Adipose tissue (tissue), 3 donors: ENCODE data around the gene COQ4. TPM values are rescaled to one million over a fixed set of nuclear protein-coding genes. Genes with fewer than 3 reads are reported as not detected.
"Not testable (repeated sequence)": the region's sequence is repeated elsewhere in the genome, so short reads cannot be mapped to it uniquely, and the experiment has no call there.

Experiments
- H3K27ac ChIP-seq: one replicate; pipeline ENCODE4 v1.5.1; 2013; ENCODE audit warnings: low read depth, low read length
- WGBS, 3 donors: extraction: QIAGEN DNeasy Blood & Tissue Kit; methylation state at CpG; one replicate each; pipeline ENCODE4 v1.1.7; 2013; 5-methylcytosine and 5-hydroxymethylcytosine counted together
- polyA plus RNA-seq, 3 donors: library from polyadenylated mRNA; stranded (reverse); fragments of 200-250 nt; gene quantifications; one replicate each; pipeline ENCODE4 v1.2.3, GENCODE V29; 2013
- donor health status: healthy with polysubstance abuse.
- donor health status: Bipolar disorder and iron deficiency.
- donor health status: healthy.

The COQ4 gene
- polyA plus RNA-seq, 3 donors: 30.6 to 46.2 (median 42.0) TPM

DNA sequence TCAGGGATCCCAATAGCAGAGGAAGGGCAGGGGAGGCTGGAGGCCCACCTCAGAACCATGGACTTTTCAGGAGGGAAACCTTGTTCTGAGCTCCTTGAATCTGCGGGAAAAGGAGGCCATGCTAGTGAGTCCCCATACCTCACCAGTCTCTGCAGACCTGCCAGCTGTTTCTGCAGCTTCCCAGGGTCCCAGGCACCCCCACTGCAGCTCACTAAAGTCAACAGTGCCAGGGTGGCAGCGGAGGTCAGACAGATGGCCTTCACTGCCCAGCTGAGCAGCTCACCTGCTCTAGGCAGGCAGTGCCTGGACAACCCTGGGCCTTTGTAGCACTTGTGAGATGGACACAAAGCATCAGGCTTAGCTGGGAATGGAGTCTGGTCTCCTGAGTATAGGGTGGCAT is 13.3 kb downstream of the COQ4 start:
- WGBS, 3 donors: 60 to 91% (median 88%) methylated on average over 2 of the region's 2 CpGs

DNA sequence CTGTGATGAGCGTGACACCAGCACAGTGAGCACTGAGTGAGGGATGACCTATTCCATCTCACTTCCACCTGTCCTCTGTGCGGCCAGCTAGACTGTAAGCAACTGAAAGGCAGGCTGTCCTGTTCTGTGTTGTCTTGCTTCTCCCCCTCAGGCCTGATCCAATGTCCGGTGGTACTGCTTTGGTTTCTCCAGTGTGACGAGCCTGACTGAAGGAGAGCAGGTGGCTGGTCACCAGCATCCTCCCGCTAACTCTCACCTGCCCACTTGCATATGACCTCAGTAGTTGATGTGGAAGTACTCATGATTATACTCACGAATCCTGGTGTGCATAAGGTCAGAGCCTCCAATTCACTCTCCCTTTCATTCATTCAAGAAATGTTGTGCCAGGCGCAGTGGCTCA is 15.3 kb downstream of the COQ4 start:
- no peak overlapping the region for H3K27ac ChIP-seq
- 81 to 93% (median 91%) methylated on average over 7 of the region's 7 CpGs for WGBS, 3 donors

More for the DNA sequence above, 13.3 kb downstream of the COQ4 start:
- no peak overlapping the region for H3K27ac ChIP-seq

DNA sequence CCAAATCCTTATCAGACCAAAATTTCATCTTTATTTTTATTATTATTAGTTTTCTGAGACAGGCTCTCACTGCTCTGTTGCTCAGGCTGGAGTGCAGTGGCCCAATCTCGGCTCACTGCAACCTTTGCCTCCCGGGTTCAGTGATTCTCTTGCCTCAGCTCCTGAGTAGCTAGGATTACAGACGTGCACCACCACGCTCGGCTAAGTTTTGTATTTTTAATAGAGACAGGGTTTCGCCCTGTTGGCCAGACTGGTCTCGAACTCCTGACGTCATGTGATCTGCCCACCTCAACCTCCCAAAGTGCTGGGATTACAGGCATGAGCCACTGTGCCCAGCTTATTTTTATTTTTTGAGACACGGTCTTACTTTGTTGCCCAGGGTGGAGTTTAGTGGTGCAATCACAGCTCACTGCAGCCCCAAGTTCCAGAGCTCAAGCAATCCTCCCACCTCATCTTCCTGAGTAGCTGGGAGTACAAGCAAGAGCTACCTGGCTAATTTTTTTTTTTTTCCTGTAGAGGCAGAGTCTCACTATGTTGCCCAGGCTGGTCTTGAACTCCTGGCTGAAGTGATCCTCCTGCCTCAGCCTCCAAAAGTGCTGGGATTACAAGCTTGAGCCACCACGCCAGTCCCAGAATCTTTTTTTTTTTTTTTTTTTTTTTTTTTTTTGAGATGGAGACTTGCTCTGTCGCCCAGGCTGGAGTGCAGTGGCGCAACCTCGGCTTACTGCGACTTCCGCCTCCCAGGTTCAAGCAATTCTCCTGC is 16.4 kb downstream of the COQ4 start:
- WGBS, 3 donors: 80 to 93% (median 93%) methylated on average over 15 of the region's 15 CpGs
- not testable (repeated sequence) for H3K27ac ChIP-seq

DNA sequence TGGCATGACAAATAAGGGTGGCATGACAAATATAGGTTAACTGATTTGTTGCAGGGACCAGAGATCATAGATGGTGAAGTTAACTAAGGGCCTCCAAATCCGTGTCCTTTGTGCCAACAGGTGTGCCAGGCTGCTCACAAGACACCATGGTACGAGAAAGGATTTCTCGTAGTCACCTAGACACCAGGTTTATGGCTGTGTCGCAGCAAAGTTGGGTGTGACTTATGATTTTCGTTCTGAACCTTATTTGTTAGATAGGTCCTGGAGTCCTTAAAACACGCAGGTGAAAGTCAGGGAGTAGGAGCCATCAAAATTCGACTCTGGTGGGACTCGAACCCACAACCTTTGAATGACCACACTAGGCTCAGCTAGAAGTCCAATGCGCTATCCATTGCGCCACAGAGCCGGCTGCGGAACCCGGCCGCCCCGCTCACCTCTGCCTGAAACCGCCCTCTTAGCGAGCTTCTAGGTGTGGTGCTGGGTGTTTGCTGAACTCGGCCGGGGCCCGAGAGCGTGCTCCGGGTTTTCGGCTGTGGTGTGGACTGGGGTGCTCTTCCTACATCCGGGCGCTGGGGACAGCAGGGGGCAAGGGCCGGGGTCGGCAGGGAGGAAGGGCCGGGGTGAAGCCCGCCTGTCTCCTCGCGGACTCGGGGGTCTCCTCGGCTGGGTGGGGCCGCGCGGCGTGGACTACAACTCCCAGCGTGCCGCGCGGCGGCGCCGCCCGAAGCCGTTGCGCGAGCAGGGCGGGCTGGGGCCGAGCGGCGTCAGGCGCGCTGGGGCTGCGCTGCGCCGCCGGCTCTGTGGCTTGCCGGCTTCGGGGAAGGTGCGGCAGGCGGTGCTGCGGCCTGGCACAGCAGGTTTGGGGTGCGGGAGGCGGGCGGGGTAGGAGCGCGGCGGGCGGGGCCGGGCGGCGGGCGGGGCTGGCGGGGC is 17.4 kb downstream of the COQ4 start, which contains the start of gene SLC27A4:
SLC27A4 (plus strand) TSS at position 767 of the 930 bp plus-strand sequence. CDS start 2,606 bp downstream, outside the sequence.
- no peak within 1 kb of the TSS for H3K27ac ChIP-seq
- WGBS, 3 donors: 5 to 8% (median 7%) methylated on average over 47 to 74 of the region's 75 CpGs

DNA sequence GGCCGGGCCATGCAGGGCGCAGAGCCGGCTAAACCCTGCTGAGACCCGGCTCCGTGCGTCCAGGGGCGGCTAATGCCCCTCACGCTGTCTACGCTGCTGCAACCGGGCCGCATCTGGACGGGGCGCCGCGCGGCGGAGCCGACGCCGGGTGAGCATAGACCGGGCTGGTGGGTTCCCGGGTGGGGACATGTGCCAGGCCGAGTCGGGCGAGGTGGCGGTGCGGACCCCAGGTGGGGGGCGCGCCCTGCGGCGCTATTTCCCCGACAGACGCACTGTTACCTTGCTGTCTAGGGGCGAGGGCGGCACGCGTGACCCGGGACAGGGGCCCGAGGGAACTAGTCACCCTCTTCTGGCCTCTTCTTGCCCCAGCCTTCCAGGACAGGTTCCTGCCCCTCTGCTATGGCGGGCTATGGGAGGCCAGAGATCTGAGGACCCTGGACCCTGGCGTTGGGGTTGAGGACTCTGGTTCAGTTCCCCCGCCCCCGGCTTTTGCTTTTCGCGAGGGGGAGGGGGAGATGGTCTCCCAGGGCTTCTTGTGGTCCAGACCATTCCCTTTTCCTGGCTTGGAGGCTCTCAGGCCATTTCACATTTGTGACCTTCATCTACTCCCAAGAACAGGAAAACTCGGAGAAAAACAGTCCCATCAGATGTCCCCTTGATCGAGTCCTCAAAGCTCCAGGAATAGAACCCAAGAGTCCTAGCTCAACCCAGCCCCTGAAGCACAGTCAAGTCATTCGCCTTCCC is 18.2 kb downstream of the COQ4 start:
- no peak overlapping the region for H3K27ac ChIP-seq
- WGBS, 3 donors: 1 to 2% (median 2%) methylated on average over 34 to 48 of the region's 48 CpGs

- WGBS, 3 donors: 25 to 34% (median 33%) methylated on average over 11 to 13 of the region's 13 CpGs
- no peak overlapping the region for H3K27ac ChIP-seq
These were observed 18.8 kb downstream of the COQ4 start for GRCh38 chr9:128341435-128341849.

DNA sequence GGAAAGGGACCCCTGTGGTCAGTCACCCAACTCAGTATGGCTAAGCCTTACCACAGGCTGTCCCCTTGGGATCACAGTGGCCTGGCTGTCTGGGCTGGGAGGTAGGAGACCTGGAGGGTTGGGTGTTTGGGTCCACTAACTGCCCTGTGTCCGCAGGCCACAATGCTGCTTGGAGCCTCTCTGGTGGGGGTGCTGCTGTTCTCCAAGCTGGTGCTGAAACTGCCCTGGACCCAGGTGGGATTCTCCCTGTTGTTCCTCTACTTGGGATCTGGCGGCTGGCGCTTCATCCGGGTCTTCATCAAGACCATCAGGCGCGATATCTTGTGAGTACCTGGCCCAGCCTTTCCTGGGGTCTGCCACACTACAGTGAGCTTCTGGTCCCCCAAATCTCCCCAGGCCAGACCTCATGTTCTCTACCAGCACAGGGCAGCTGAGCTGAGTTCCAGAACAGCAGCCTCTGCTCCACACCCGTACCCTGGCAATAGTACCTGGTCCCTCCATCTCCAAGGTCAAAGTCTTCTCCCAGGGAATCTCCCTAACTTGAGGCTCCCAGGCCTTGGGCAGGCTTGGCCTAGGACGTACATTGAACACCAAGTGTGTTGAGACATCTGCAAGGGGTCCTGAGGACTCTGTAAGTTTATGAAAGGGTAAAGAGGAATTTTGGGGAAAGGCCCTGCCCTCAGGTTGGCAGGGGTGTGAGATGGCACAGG is 20.5 kb downstream of the COQ4 start:
- 93 to 95% (median 94%) methylated on average over 8 of the region's 8 CpGs for WGBS, 3 donors
- H3K27ac ChIP-seq: no peak overlapping the region

- 86 to 96% (median 91%) methylated on average over 4 of the region's 4 CpGs for WGBS, 3 donors
- no peak overlapping the region for H3K27ac ChIP-seq
These were observed 21.2 kb downstream of the COQ4 start for GRCh38 chr9:128343855-128344254.

DNA sequence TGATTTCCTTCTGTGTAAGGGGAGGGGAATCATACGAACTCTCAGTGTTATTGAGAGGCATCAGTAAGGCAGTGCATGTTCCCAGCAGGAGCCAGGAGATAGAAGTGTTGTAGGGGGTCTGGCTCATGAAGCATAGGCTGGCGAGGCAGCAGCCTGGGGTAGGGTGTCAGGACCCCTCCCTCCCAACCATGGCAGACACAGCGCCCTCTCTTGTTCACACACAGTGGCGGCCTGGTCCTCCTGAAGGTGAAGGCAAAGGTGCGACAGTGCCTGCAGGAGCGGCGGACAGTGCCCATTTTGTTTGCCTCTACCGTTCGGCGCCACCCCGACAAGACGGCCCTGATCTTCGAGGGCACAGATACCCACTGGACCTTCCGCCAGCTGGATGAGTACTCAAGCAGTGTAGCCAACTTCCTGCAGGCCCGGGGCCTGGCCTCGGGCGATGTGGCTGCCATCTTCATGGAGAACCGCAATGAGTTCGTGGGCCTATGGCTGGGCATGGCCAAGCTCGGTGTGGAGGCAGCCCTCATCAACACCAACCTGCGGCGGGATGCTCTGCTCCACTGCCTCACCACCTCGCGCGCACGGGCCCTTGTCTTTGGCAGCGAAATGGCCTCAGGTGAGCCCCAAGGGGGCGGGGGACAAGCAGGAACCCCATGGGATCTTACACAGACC is 22.4 kb downstream of the COQ4 start:
- WGBS, 3 donors: 95 to 97% (median 95%) methylated on average over 26 to 28 of the region's 28 CpGs
- no peak overlapping the region for H3K27ac ChIP-seq

GRCh38 chr9:128349125-128349524 is 26.5 kb downstream of the COQ4 start:
- no peak overlapping the region for H3K27ac ChIP-seq
- 86 to 90% (median 90%) methylated on average over 2 of the region's 2 CpGs for WGBS, 3 donors

GRCh38 chr9:128349772-128350171 is 27.1 kb downstream of the COQ4 start:
- WGBS, 3 donors: 92 to 96% (median 92%) methylated on average over 6 of the region's 6 CpGs
- H3K27ac ChIP-seq: no peak overlapping the region

GRCh38 chr9:128355451-128355850 is 32.8 kb downstream of the COQ4 start:
- WGBS, 3 donors: 95 to 97% (median 97%) methylated on average over 19 of the region's 19 CpGs
- no peak overlapping the region for H3K27ac ChIP-seq

DNA sequence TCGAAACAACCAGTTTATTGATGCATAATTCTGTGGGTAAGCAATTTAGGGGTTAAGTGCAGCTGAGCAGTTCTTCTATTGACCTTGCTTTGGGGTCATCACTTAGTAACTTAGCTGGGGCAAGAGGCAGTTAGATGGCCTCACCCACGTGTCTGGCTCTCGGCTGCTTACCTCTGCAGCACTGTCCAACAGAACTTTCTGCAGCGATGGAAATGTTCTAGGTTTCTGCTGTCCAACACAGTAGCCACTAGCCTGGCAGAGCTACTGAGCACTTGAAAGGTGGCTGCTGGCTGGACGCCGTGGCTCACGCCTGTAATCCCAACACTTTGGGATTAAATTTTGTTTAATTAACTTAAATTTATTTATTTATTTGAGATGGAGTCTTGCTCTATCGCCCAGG is 35.5 kb downstream of the COQ4 start:
- H3K27ac ChIP-seq: no peak overlapping the region
- 78 to 86% (median 82%) methylated on average over 8 of the region's 8 CpGs for WGBS, 3 donors

DNA sequence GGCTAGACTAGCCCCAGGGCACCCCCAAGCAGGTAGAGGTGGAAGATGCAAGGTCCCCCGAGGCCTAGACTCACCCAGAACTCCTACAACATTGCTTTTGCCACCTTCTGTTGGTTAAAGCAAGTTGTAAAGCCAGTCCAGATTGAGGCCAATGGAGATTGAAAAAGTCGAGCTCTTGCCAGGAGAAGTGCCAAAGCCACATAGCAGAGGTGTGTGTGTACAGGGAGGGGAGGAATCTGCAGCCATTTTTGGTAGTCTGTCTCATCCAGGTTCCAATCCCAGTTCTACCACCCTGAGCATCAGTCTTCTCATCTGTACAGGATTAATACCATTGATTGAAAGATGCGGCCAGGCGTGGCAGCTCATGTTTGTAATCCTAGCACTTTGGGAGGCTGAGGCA is 36.2 kb downstream of the COQ4 start:
- 89 to 92% (median 92%) methylated on average over 4 of the region's 4 CpGs for WGBS, 3 donors
- H3K27ac ChIP-seq: no peak overlapping the region

- WGBS, 3 donors: 57 to 79% (median 64%) methylated on average over 2 of the region's 2 CpGs
- H3K27ac ChIP-seq: no peak overlapping the region
These were observed 38.2 kb downstream of the COQ4 start for GRCh38 chr9:128360826-128361225.

DNA sequence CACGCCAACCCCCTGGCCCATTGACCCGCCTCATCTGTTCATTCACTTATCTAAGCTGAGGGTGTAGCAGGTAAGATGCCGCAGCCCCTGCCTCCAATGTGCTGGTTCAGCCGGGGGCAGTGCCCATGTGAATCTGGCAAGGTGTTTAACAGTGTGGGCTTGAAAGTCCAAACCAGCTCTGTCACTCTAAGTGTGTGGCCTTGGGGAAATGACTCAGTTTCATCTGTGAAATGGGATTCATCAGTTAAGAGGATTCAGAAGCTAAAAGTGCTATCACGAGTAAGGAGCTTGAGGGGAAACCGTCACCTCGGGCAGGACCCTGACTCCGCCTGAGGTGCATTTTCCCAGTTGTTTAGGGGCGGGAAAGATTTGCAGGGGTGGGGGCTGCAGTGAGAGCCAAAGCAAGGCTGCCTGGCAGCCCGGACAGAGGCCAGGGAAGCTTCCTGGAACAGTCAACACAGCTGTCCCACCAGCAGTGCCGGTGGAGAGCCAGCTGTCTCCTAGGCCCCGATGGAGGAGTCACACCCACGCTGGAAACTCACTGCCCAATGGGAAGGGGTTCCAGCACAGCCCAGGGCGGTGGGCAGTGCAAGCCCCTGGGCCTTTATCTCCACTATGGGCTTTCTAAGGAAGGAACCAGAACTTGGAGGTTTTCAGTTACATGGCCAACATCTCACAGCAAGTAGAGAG is 38.8 kb downstream of the COQ4 start:
- H3K27ac ChIP-seq: no peak overlapping the region
- 49 to 53% (median 50%) methylated on average over 14 of the region's 14 CpGs for WGBS, 3 donors
